Measurements from ENCODE around the gene METTL1.

- TF ChIP-seq POLR2A (IDR thresholded peaks at IDR 0.05; ENCODE audit: low read depth, low read length), result no peak
- TF ChIP-seq POLR2AphosphoS5 (IDR thresholded peaks at IDR 0.05; ENCODE audit: low read depth, low read length), result no peak
- no peak for TF ChIP-seq TAF1 (IDR thresholded peaks at IDR 0.05; ENCODE audit: borderline replicate concordance, low read depth, low read length)
These were observed 48.3 kb downstream of the METTL1 start for GRCh38 chr12:57723630-57723962.
